Natural killer cell treated with Interleukin-12 subunit alpha and Interleukin-12 subunit beta and Interleukin-15 and Interleukin-18, amount 100 ng/mL, for 72 hours (primary cell): ENCODE measurements around the gene FAM193A. TPM values are rescaled to one million over a fixed set of nuclear protein-coding genes. Genes with fewer than 3 reads are reported as not detected.
A peak's percentile ranks its signal among the peaks of the same experiment; 100 is the strongest.

Source experiments
- ATAC-seq, 2 donors: fragments of 150-1000 bp; cut with Tn5 transposase in 1 of 2; sonication (Bioruptor Pico), chemical (Tn5 transposase) in 1 of 2; 2 replicates each; pipeline ENCODE4 v1.10.0; 2021
- DNase-seq: peaks from one replicate; pipeline ENCODE4 v3.0.0; 2022; ENCODE audit warnings: low spot score
- H3K27ac Mint-ChIP-seq, 2 donors: 1 replicate in 1 of 2; 2 replicates in 1 of 2; pipeline ENCODE4 v1.8.0; 2022; ENCODE audit warnings: mixed read lengths in 2 of 2, mild to moderate bottlenecking in 1 of 2, moderate library complexity in 1 of 2
- H3K27me3 Mint-ChIP-seq, 2 donors: 1 replicate in 1 of 2; 2 replicates in 1 of 2; pipeline ENCODE4 v1.8.0; 2022; ENCODE audit warnings: mixed read lengths in 2 of 2
- H3K36me3 Mint-ChIP-seq: one replicate; pipeline ENCODE4 v1.8.0; 2022; ENCODE audit warnings: mixed read lengths
- H3K4me1 Mint-ChIP-seq, 2 donors: 1 replicate in 1 of 2; 2 replicates in 1 of 2; pipeline ENCODE4 v1.8.0; 2022; ENCODE audit warnings: low read depth in 2 of 2, mixed read lengths in 2 of 2, mild to moderate bottlenecking in 1 of 2
- H3K4me3 Mint-ChIP-seq: one replicate; pipeline ENCODE4 v1.8.0; 2022; ENCODE audit warnings: mixed read lengths
- H3K9me3 Mint-ChIP-seq: 2 replicates; pipeline ENCODE4 v1.8.0; 2022; ENCODE audit warnings: mixed read lengths
- total RNA-seq, 2 donors: library from RNA; stranded (reverse); gene quantifications; one replicate each; pipeline ENCODE4 v1.2.3, GENCODE V29; 2022

The FAM193A gene
- total RNA-seq, 2 donors from 2014 or later: 28.0 to 50.9 TPM

DNA sequence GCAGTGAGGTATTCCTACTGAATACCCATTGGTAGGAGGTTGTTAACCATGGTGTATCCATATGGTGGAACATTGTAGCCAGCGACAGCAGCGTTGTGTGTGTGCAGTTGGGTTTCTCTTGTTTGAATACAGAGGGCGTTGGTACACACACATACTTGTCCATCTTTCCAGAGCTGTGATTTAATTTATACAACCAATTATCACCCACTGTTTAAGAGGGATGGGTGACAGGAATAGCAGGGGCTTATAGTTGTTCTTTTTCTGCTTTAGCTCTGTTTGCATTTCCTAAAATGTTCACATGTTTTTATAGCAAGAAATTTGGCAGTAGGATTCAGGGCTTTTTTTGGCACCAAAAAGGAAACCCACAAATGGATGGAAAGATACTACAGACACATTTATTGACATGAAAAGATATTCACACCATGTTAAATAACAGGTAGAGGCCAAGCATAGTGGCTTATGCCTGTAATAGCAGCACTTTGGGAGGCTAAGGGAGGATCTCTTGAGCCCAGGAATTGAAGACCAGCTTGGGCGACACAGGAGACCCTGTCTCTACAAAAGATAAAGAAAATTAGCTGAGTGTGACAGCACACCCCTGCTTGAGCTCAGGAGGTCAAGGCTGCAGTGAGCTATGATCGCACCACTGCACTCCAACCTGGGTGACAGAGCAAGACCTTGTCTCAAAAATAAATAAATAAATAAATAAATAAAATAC, 159.1 kb downstream of the FAM193A start:
- Mint-ChIP-seq H3K9me3 (no peaks in the 10 kb centered on the region), H3K36me3 (peaks cover 35% of the 10 kb centered on the region), H3K27ac (no peak overlapping the region), H3K27me3 (no peaks in the 10 kb centered on the region), H3K4me1 (peaks cover 19 to 24% of the 10 kb centered on the region in 2 donors), H3K4me3 (no peak overlapping the region)
- DNase-seq (no peak), ATAC-seq (no peak)

GRCh38 chr4:2696423-2696822, 160.0 kb downstream of the FAM193A start:
- Mint-ChIP-seq H3K36me3 (peaks cover 32% of the 10 kb centered on the region), H3K27me3 (no peaks in the 10 kb centered on the region), H3K27ac (peak overlapping the region in 1 of 2 donors; percentile 49), H3K4me1 (peaks cover 10 to 15% of the 10 kb centered on the region in 2 donors), H3K9me3 (no peaks in the 10 kb centered on the region), H3K4me3 (no peak overlapping the region)
- ATAC-seq (no peak), DNase-seq (no peak)

DNA sequence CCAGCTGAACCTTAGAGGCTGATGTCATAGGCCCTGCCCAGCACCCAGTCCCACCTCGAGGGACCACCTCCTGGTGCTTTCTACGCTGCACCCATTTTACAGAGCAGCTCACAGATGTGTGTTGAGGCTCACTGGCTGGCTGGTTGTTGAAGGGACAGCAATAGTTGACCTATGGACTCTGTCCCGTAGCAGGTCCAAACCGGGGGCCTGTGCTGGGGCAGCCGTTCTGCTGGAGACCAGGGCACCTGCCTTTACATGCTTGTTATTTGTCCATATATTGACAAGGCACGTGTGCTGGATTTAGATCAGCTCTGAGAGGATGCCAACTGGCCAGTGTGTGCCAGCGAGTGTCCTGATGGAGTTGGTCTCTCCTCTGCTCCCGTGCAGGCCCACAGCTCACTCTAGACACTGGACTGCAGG, 161.6 kb downstream of the FAM193A start:
- H3K27me3 Mint-ChIP-seq: no peaks in the 10 kb centered on the region
- no peaks in the 10 kb centered on the region for H3K9me3 Mint-ChIP-seq
- H3K4me1 Mint-ChIP-seq: peaks cover 4% of the 10 kb centered on the region in 2 donors
- ATAC-seq: no peak
- DNase-seq: no peak
- no peak overlapping the region for H3K4me3 Mint-ChIP-seq
- H3K27ac Mint-ChIP-seq: no peak overlapping the region
- H3K36me3 Mint-ChIP-seq: peaks cover 30% of the 10 kb centered on the region

DNA sequence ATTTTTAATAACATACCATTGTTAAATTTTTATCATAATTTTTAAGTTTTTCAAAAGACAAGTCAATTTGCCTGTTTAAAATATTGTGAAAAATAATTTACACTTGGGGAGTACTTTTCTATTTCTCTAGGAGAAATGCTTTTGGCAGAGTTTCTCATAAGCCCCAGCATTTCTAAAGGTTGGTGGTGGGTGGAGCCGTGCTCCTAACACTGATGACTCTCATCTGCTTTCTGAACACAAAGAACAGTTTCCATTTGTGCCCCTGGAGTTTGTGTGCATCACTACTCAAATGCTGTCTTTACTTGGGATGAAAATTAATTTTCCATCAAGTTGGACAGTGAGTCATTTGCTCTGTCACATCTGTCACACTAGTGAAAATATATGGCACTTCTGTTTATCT, 162.1 kb downstream of the FAM193A start:
- peaks cover 32% of the 10 kb centered on the region for H3K36me3 Mint-ChIP-seq
- H3K27ac Mint-ChIP-seq: no peak overlapping the region
- no peaks in the 10 kb centered on the region for H3K27me3 Mint-ChIP-seq
- H3K9me3 Mint-ChIP-seq: no peaks in the 10 kb centered on the region
- no peak overlapping the region for H3K4me3 Mint-ChIP-seq
- no peak for DNase-seq
- ATAC-seq: no peak
- peaks cover 4% of the 10 kb centered on the region in 2 donors for H3K4me1 Mint-ChIP-seq

DNA sequence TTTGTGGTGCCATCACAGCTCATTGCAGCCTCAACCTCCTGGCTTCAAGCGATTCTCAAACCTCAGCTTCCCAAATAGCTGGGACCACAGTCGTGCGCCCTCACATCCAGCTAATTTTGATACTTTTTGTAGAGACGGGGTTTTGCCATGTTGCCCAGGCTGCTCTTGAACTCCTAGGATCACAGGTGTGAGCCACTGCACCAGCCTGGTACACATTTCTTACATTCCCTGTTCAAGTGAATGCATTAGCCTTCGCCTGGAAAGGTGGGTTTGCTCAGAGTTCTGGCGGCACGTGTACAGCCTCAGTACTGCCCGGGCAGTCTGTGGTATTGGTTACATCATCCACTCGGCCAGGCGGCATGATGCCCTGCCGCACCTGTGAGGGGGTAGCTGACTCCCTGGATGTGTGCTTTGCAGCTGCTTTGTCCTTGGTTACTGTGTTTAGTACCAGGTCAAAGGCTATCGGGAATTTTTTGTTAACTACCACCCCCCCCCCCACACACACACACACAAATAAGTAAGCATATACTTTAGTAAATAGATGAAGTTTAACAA, 162.6 kb downstream of the FAM193A start:
- no peaks in the 10 kb centered on the region for H3K27me3 Mint-ChIP-seq
- H3K4me3 Mint-ChIP-seq: no peak overlapping the region
- H3K27ac Mint-ChIP-seq: no peak overlapping the region
- ATAC-seq (no peak), DNase-seq (no peak)
- H3K9me3 Mint-ChIP-seq: no peaks in the 10 kb centered on the region
- peaks cover 4% of the 10 kb centered on the region in 2 donors for H3K4me1 Mint-ChIP-seq
- H3K36me3 Mint-ChIP-seq: peaks cover 32% of the 10 kb centered on the region

DNA sequence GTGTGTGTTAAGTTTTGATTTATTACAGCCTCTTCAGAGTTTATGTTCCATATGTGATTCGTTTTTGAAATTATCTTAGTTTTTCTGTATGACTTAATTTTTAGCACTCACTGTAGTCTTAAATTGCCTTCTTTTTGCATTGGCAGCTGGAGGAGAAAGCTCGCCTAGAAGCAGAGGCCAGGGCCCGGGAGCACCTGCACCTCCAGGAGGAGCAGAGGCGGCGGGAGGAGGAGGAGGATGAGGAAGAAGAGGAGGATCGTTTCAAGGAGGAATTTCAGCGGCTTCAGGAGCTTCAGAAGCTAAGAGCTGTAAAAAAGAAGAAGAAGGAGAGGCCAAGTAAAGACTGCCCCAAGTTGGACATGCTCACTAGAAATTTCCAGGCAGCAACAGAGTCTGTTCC, 163.1 kb downstream of the FAM193A start:
- Mint-ChIP-seq H3K4me3 (no peak overlapping the region), H3K9me3 (no peaks in the 10 kb centered on the region), H3K36me3 (peaks cover 32% of the 10 kb centered on the region), H3K27me3 (no peaks in the 10 kb centered on the region), H3K27ac (no peak overlapping the region), H3K4me1 (peaks cover 4% of the 10 kb centered on the region in 2 donors)
- no peak for DNase-seq
- no peak for ATAC-seq

- no peak for ATAC-seq
- Mint-ChIP-seq H3K27ac (no peak overlapping the region), H3K27me3 (no peaks in the 10 kb centered on the region), H3K4me1 (peaks cover 4% of the 10 kb centered on the region in 2 donors), H3K4me3 (no peak overlapping the region), H3K36me3 (peaks cover 32% of the 10 kb centered on the region), H3K9me3 (no peaks in the 10 kb centered on the region)
- no peak for DNase-seq
These were observed 163.6 kb downstream of the FAM193A start for GRCh38 chr4:2700031-2700430.

GRCh38 chr4:2702361-2702760, 165.9 kb downstream of the FAM193A start:
- Mint-ChIP-seq H3K4me3 (no peak overlapping the region), H3K36me3 (peaks cover 32% of the 10 kb centered on the region)

DNA sequence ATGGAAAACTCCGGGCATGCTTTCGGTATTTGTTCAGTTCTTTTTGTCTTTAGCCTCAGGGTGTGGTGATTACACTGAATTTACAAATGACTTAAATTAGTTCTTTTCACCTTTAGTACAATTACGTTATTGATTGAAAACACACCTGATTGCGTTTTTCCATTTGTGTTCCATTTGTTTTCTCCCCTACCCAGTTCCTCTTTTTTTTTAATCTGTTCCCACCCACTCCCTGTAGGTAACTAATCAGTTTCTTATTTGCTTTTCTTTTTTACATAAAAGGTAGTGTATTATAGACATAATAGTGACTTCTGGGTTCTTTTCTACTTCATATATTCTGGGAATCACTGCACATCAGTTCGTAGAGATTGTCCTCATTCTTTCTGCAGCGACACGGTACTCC, 166.3 kb downstream of the FAM193A start:
- H3K27me3 Mint-ChIP-seq: no peaks in the 10 kb centered on the region
- H3K36me3 Mint-ChIP-seq: peaks cover 32% of the 10 kb centered on the region
- DNase-seq (no peak), ATAC-seq (no peak)
- no peak overlapping the region for H3K4me3 Mint-ChIP-seq
- no peak overlapping the region for H3K27ac Mint-ChIP-seq
- peaks cover 0 to 4% of the 10 kb centered on the region in 2 donors for H3K4me1 Mint-ChIP-seq
- no peaks in the 10 kb centered on the region for H3K9me3 Mint-ChIP-seq

More at GRCh38 chr4:2702361-2702760, 165.9 kb downstream of the FAM193A start:
- Mint-ChIP-seq H3K27ac (peak overlapping the region in 1 of 2 donors; percentile 34), H3K9me3 (no peaks in the 10 kb centered on the region), H3K4me1 (peaks cover 3 to 4% of the 10 kb centered on the region in 2 donors), H3K27me3 (no peaks in the 10 kb centered on the region)
- ATAC-seq (no peak), DNase-seq (no peak)

GRCh38 chr4:2712261-2712842, 175.9 kb downstream of the FAM193A start:
- Mint-ChIP-seq H3K4me1 (peaks cover 17 to 21% of the 10 kb centered on the region in 2 donors), H3K9me3 (no peaks in the 10 kb centered on the region), H3K4me3 (no peak overlapping the region), H3K27me3 (no peaks in the 10 kb centered on the region), H3K27ac (peak overlapping the region; percentile 7 to 21), H3K36me3 (peaks cover 7% of the 10 kb centered on the region)
- DNase-seq: no peak
- ATAC-seq: peak in 1 of 2 donors; percentile 59

DNA sequence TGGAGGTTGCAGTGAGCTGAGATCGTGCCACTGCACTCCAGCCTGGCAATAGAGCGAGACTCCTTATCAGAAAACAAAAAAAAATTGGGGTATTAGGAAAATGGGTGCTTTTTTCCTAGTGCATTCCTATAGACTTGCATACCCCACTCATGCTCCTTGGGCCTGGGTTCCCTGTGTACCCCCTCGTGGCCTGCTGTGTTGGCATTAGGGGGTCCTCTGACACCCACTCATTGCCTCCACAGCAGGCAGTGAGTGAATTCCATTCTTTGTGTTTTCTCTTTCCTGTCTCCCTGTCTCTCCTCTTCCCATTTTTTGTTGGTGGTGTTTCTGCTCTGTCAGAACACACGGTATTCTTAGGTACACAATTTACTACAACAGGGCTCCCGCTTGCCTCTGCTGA, 176.9 kb downstream of the FAM193A start:
- Mint-ChIP-seq H3K4me1 (peaks cover 17 to 21% of the 10 kb centered on the region in 2 donors), H3K27ac (peak overlapping the region; percentile 63 to 75), H3K4me3 (peak overlapping the region; percentile 32), H3K27me3 (no peaks in the 10 kb centered on the region), H3K36me3 (peaks cover 7% of the 10 kb centered on the region), H3K9me3 (no peaks in the 10 kb centered on the region)
- no peak for DNase-seq
- ATAC-seq: no peak

DNA sequence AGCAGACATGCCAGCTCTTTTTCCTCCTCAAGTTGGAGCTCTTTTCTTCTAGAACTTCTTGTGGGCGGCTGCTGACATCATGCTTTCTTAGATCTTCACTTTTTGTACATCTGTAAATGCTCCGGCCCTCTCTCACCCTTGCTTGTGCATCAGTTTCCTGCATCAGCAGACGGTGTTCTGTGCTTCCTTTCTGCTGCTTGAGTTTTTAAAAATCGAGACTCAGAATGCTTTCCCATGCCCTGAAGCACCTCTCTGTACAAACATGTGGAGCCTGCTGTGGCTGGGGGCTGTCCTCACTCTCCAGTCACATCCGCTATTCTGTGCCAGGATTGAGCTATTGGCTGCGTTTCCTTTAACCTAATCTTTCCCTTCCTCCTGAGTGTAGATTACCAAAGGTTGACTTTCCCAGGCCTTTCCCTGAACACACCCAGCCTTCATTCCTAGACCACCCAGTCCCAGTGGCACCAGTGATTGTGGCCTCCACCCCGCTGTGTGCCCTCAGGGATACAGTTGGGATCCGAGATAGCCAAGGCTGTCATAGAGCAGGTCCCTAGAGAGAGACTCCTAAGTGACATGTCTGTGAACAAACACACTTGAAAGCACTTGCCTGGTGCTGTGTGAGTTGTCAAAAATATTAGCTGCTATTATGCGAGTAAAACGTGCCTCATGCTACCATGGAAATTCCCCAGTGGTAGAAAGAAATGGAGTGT, 177.8 kb downstream of the FAM193A start:
- Mint-ChIP-seq H3K27ac (peak overlapping the region; percentile 63 to 75), H3K4me3 (peak overlapping the region; percentile 32), H3K27me3 (no peaks in the 10 kb centered on the region), H3K36me3 (peaks cover 7% of the 10 kb centered on the region), H3K9me3 (no peaks in the 10 kb centered on the region), H3K4me1 (peaks cover 17 to 21% of the 10 kb centered on the region in 2 donors)
- DNase-seq (no peak), ATAC-seq (no peak)

- Mint-ChIP-seq H3K9me3 (no peaks in the 10 kb centered on the region), H3K27me3 (no peaks in the 10 kb centered on the region), H3K36me3 (peaks cover 7% of the 10 kb centered on the region), H3K27ac (no peak overlapping the region), H3K4me3 (no peak overlapping the region), H3K4me1 (peaks cover 17 to 21% of the 10 kb centered on the region in 2 donors)
- DNase-seq (no peak), ATAC-seq (no peak)
These were observed 178.5 kb downstream of the FAM193A start for GRCh38 chr4:2714918-2715317.

DNA sequence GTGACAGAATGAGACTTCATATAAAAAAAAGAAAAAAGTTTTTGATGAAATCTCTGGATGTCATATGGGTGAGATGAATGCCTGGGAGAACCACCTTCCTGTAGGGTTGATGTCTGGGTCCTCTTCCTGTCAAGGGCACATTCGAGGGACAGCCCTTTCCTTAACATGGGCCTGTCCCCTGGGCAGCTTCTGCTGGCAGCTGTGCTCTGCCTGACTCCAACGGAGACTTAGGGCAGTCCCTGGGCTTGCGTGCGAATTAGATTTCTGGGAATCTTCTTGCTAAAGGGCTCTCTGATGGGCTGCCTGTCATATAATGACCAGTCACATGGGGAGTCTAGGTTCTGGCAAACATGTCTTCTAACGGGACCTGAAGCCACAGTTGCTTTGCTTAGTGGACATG, 179.0 kb downstream of the FAM193A start:
- H3K4me1 Mint-ChIP-seq: peaks cover 17 to 21% of the 10 kb centered on the region in 2 donors
- ATAC-seq (no peak), DNase-seq (no peak)
- H3K9me3 Mint-ChIP-seq: no peaks in the 10 kb centered on the region
- peak overlapping the region in 1 of 2 donors; percentile 32 for H3K27ac Mint-ChIP-seq
- peaks cover 7% of the 10 kb centered on the region for H3K36me3 Mint-ChIP-seq
- no peak overlapping the region for H3K4me3 Mint-ChIP-seq
- no peaks in the 10 kb centered on the region for H3K27me3 Mint-ChIP-seq
